Endodermal cell (in vitro differentiated cells): Measurements from ENCODE around the gene SLC5A11. TPM values are rescaled to one million over a fixed set of nuclear protein-coding genes. Genes with fewer than 3 reads are reported as not detected.

Experiments
- DNase-seq: peaks from one replicate; pipeline ENCODE4 v3.0.0-alpha.2; 2017
- H3K27ac ChIP-seq: 2 replicates; pipeline ENCODE4 v1.5.1; 2013; ENCODE audit warnings: mild to moderate bottlenecking, low read depth, low read length, moderate library complexity
- H3K27me3 ChIP-seq: 2 replicates; pipeline ENCODE4 v1.6.1; 2013; ENCODE audit warnings: mild to moderate bottlenecking, low read length, moderate library complexity; ENCODE audit not compliant: insufficient read depth, control insufficient read depth, poor library complexity, severe bottlenecking
- H3K36me3 ChIP-seq: 2 replicates; pipeline ENCODE4 v1.7.0; 2013; ENCODE audit warnings: mild to moderate bottlenecking, low read length, moderate library complexity; ENCODE audit not compliant: control insufficient read depth, insufficient read depth
- H3K4me1 ChIP-seq: one replicate; pipeline ENCODE4 v1.7.0; 2013; ENCODE audit warnings: low read length; ENCODE audit not compliant: control insufficient read depth, insufficient read depth
- H3K4me3 ChIP-seq: 2 replicates; pipeline ENCODE4 v1.5.1; 2013; ENCODE audit warnings: mild to moderate bottlenecking, low read length, moderate library complexity
- H3K9ac ChIP-seq: 2 replicates; pipeline ENCODE4 v1.6.1; 2013; ENCODE audit warnings: mild to moderate bottlenecking, low read length, moderate library complexity; ENCODE audit not compliant: poor library complexity, severe bottlenecking; ENCODE audit errors: extremely low read depth
- H3K9me3 ChIP-seq: 2 replicates; pipeline ENCODE4 v1.6.1; 2013; ENCODE audit warnings: mild to moderate bottlenecking, low read length, moderate library complexity; ENCODE audit not compliant: control insufficient read depth
- H3K27ac Mint-ChIP-seq: 2 replicates; pipeline ENCODE4 v1.8.0; 2020; ENCODE audit warnings: mixed read lengths
- H3K27me3 Mint-ChIP-seq: 2 replicates; pipeline ENCODE4 v1.8.0; 2021; ENCODE audit warnings: mild to moderate bottlenecking, mixed read lengths; ENCODE audit not compliant: insufficient read depth
- H3K36me3 Mint-ChIP-seq: 2 replicates; pipeline ENCODE4 v1.8.0; 2020; ENCODE audit warnings: low read depth, mixed read lengths
- H3K4me1 Mint-ChIP-seq: 2 replicates; pipeline ENCODE4 v1.8.0; 2020; ENCODE audit warnings: mixed read lengths
- H3K4me3 Mint-ChIP-seq: 2 replicates; pipeline ENCODE4 v1.8.0; 2020; ENCODE audit warnings: mild to moderate bottlenecking, moderate library complexity, mixed read lengths
- H3K9me3 Mint-ChIP-seq: 2 replicates; pipeline ENCODE4 v1.8.0; 2020; ENCODE audit warnings: mild to moderate bottlenecking, mixed read lengths
- WGBS, 2 experiments: methylation state at CpG; one replicate each; pipeline versions ENCODE4 v1.1.5 to v1.1.7; 2013; ENCODE audit warnings: missing lambda C conversion rate in 2 of 2, mixed read lengths in 1 of 2; ENCODE audit not compliant: insufficient coverage in 1 of 2, insufficient read length in 1 of 2; 5-methylcytosine and 5-hydroxymethylcytosine counted together
- total RNA-seq, 2 donors: library from RNA; stranded (reverse); fragmentation: NEBNext Ultra II Directional in 1 of 2; extraction: Animal tissue kit (Norgen Biotek cat#: 25700) in 1 of 2; gene quantifications; 2 replicates in 1 of 2; 3 replicates in 1 of 2; pipeline ENCODE4 v1.2.1, GENCODE V29; 2021
- TF ChIP-seq, protein P1 (sequence below): fragments of 200-600 bp; sonication (generic); conservative IDR thresholded peaks from 2 replicates; pipeline ENCODE4 v1.5.0; 2021; ENCODE audit warnings: antibody characterized with exemption, mild to moderate bottlenecking

Gene SLC5A11
- total RNA-seq, 2 donors from 2014 or later: 0.29 TPM; not detected in 1

- no peaks in the 10 kb centered on the region for H3K36me3 Mint-ChIP-seq
- Histone ChIP-seq H3K4me1 (no peaks in the 10 kb centered on the region), H3K27me3 (no peaks in the 10 kb centered on the region), H3K9ac (no peak overlapping the region), H3K36me3 (no peaks in the 10 kb centered on the region), H3K27ac (no peak overlapping the region), H3K4me3 (no peak overlapping the region), H3K9me3 (no peaks in the 10 kb centered on the region)
- no peak overlapping the region for H3K4me3 Mint-ChIP-seq
- WGBS, 2 experiments: 89 to 94% methylated on average over 5 of the region's 5 CpGs
- TF ChIP-seq, protein P1, sequence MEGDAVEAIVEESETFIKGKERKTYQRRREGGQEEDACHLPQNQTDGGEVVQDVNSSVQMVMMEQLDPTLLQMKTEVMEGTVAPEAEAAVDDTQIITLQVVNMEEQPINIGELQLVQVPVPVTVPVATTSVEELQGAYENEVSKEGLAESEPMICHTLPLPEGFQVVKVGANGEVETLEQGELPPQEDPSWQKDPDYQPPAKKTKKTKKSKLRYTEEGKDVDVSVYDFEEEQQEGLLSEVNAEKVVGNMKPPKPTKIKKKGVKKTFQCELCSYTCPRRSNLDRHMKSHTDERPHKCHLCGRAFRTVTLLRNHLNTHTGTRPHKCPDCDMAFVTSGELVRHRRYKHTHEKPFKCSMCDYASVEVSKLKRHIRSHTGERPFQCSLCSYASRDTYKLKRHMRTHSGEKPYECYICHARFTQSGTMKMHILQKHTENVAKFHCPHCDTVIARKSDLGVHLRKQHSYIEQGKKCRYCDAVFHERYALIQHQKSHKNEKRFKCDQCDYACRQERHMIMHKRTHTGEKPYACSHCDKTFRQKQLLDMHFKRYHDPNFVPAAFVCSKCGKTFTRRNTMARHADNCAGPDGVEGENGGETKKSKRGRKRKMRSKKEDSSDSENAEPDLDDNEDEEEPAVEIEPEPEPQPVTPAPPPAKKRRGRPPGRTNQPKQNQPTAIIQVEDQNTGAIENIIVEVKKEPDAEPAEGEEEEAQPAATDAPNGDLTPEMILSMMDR: no peak
- H3K27ac Mint-ChIP-seq: no peak overlapping the region
- no peak for DNase-seq
- no peaks in the 10 kb centered on the region for H3K9me3 Mint-ChIP-seq
- no peaks in the 10 kb centered on the region for H3K4me1 Mint-ChIP-seq
- H3K27me3 Mint-ChIP-seq: no peaks in the 10 kb centered on the region
Observed at GRCh38 chr16:24871891-24872290, 26.1 kb downstream of the SLC5A11 start.

DNA sequence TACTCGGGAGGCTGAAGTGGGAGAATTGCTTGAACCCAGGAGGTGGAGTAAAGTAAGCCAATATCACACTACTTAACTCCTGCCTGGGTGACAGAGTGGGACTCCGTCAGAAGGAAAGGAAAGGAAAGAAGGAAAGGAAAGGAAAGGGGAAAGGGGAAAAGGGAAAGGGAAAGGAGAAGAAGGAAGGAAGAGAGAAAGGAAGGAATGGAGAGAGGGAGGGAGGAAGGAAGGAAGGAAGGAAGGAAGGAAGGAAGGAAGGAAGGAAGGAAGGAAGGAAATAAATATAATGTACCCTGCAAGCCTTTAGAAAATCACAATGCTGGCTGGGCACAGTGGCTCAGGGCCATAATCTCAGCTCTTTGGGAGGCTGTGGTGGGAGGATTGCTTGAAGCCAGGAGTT, 27.3 kb downstream of the SLC5A11 start:
- 77% methylated on average over 2 of the region's 2 CpGs; no CpG with 5 or more reads in 1 of the 2 experiments for WGBS, 2 experiments
- Histone ChIP-seq H3K27ac (no peak overlapping the region), H3K4me3 (no peak overlapping the region), H3K9me3 (no peaks in the 10 kb centered on the region), H3K4me1 (no peaks in the 10 kb centered on the region), H3K9ac (no peak overlapping the region), H3K27me3 (no peaks in the 10 kb centered on the region), H3K36me3 (no peaks in the 10 kb centered on the region)
- Mint-ChIP-seq H3K9me3 (no peaks in the 10 kb centered on the region), H3K27me3 (no peaks in the 10 kb centered on the region), H3K4me3 (no peak overlapping the region), H3K36me3 (no peaks in the 10 kb centered on the region), H3K4me1 (no peaks in the 10 kb centered on the region), H3K27ac (no peak overlapping the region)
- DNase-seq: no peak
- TF ChIP-seq, protein P1: no peak

DNA sequence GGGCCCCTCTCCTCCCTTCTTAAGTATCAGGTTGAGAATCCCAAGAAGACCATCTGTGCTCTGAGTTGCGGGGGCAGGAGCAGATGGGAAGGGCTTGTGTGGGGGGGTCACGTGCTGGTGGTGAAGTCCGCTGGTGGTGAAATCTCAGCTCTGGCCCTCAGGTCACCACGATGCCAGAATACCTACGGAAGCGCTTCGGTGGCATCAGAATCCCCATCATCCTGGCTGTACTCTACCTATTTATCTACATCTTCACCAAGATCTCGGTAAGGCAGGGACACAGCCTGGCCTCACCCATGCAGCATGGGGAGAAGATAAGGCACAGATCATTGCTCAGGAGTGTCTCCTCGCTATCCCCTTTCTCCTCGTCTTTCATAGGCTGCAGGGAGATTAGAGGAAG, 29.7 kb downstream of the SLC5A11 start:
- Mint-ChIP-seq H3K27me3 (no peaks in the 10 kb centered on the region), H3K4me1 (no peaks in the 10 kb centered on the region), H3K27ac (no peak overlapping the region), H3K9me3 (peaks cover 2% of the 10 kb centered on the region), H3K4me3 (no peak overlapping the region), H3K36me3 (no peaks in the 10 kb centered on the region)
- no peaks in the 10 kb centered on the region for H3K4me1 ChIP-seq
- H3K27me3 ChIP-seq: no peaks in the 10 kb centered on the region
- no peaks in the 10 kb centered on the region for H3K9me3 ChIP-seq
- H3K36me3 ChIP-seq: no peaks in the 10 kb centered on the region
- no peak for DNase-seq
- no peak overlapping the region for H3K9ac ChIP-seq
- no peak overlapping the region for H3K4me3 ChIP-seq
- 89 to 97% methylated on average over 9 to 10 of the region's 10 CpGs for WGBS, 2 experiments
- TF ChIP-seq, protein P1: no peak
- H3K27ac ChIP-seq: no peak overlapping the region
